Placental pericyte (primary cell): ENCODE results near the gene NTN1. TPM values are rescaled to one million over a fixed set of nuclear protein-coding genes. Genes with fewer than 3 reads are reported as not detected.

Source experiments
- small RNA-seq: library from RNA; depleted of rRNA; stranded (forward); fragments of <200 nt; gene quantifications from one replicate; pipeline ENCODE3, GENCODE V24; 2012; ENCODE audit warnings: low replicate concordance
- total RNA-seq: library from RNA; depleted of rRNA; stranded (reverse); fragments of >200 nt; gene quantifications from 2 replicates; pipeline ENCODE4 v1.2.3, GENCODE V29; 2012

NTN1 gene
- total RNA-seq: 0.29 and 0.44 TPM in 2 replicates

DNA sequence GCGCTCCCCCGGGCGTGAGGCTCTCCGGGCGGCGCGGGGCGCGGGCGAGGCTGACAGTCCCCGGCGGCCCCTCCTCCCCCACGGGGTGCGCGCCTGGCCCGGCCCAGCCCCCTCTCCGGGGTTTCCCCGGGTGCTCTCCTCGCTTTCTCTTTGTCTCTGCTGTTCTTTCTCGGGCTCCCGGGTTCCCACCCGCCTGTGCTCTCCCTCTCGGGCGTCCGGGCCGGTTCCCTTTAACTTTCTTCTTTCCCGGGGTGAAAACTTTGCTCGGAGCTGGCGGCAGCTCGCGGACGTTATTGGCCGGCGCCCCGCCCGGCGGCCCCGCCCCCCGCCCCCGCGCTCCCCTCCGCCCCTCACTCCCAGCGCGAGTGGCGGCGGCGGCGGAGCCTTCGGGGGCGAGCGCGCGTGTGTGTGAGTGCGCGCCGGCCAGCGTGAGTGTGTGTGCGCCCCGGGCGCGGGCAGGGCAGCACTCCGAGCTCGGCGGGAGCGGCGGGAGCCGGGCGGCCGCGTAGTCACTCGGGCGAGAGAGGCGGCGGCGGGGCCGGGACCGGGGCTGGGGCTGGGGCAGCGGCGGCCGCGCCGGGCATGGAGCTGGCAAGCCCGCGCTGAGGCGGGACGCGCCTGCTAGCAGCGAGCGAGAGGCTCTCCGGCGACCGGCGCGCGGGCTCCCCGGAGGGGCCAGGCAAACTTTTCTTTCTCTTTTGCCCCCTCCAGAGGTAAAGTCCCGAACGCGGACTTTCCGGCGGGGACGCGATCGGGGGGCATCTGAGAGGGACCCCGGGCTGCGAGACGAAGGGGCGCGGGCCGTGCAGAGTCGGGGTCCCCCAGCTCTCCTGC is at the start of gene NTN1:
Gene NTN1 (plus strand): TSS at position 353 of the 834 bp plus-strand sequence. CDS start 864 bp downstream, outside the sequence.

Small RNA genes lying within 50 kb of the gene (small RNA-seq; reads per million reads assigned to genes)
- gene AC005695.3: not detected

Other genes with a start within 250 kb of the NTN1 start
- gene MFSD6L, start 222.1 kb upstream of the NTN1 start, total RNA-seq: not detected in 2 replicates
- not detected in 2 replicates for gene PIK3R6, start 153.8 kb upstream of the NTN1 start, total RNA-seq
- under 0.01 TPM in 1 of 2 replicates, not detected in the other for gene PIK3R5, start 55.8 kb upstream of the NTN1 start, total RNA-seq